Measurements from ENCODE around the gene UPK1B.

GRCh38 chr3:119160815-119161214 lies 12.6 kb upstream of the UPK1B start:
- TF ChIP-seq POLR2A (IDR thresholded peaks at IDR 0.05) = no peak
- no peak for TF ChIP-seq CTCF (IDR thresholded peaks at IDR 0.05)

Data from Peyer's patch (tissue), 4 donors.